Right lung (tissue), 5 donors: ENCODE measurements around the gene ZNF669. TPM values are rescaled to one million over a fixed set of nuclear protein-coding genes. Genes with fewer than 3 reads are reported as not detected.

Experiments
- DNase-seq, 2 donors: peaks; one replicate each; pipeline ENCODE4 v3.0.0-alpha.2; 2013
- polyA plus RNA-seq, 5 donors: library from polyadenylated mRNA; unstranded; fragments of 120-200 nt; gene quantifications; one replicate each; pipeline versions ENCODE4 v1.2.1 to v1.2.3, GENCODE V29; 2013; ENCODE audit warnings: inconsistent platforms in 1 of 5, low replicate concordance in 1 of 5; ENCODE audit not compliant: insufficient read length in 5 of 5, insufficient read depth in 1 of 5

Gene ZNF669
- polyA plus RNA-seq, 5 donors = 7.4 to 14.8 (median 10.7) TPM

DNA sequence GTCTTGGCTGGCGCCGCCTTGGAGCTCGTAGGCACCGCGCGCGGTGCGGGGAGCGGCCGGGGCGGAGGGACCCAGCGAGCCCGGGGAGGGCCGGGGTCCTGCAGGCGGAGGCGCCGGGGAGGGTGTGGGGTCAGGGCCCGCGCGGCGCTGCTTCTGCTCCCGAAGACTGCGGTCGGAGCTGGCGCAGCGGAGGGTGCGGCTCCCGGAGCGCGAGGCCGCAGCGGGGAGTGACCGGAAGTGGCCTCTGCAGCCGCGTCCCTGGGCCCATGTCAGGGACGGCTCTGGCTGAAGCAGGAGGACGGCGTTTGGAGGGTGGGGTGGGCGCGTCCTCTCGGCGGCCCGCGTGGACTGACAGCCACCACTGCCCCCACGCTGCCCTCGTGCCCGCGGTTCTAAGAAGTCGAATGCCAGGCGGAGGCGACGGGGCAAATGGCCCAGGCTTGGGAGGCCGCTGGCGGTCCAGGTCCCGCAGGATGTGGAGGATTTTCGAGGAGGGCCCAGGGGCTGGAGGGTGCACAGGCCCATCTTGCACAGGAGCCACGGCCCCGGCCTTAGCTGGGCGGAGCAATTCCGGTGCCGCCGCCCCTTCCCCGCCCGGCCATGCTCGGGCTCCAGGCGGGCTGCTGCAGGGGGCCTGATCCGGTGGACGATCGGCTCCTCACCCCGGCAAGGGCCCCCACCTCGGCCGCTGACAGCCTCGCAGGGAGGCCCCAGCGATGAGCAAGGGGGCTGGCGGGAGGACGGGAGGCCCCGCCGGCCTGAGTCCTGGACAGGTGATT is 7.7 kb upstream of the ZNF669 start:
- DNase-seq = peak; percentile 60 to 64

DNA sequence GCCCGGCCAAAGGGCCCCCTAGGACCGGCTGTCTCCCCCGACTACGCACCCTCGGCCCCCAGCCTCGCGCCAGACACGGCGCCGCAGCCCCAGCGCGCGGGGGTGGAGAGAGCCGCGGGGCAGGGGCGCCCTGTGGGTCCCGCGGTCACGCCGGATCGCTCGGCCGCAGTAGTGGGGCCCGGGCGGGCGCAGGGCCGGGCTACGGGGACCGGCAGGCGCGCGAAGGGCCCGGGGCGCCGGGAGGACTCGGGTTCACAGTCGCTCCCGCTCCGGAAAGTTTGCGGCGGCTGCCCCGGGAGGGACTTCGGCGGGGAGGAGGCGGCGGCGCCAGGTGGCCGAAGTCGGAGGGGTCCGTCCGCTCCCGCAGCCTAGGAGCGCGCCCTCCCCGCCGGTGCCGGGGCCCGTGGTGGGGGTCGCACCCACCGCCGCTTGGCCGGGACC is 7.1 kb upstream of the ZNF669 start:
- DNase-seq = no peak

DNA sequence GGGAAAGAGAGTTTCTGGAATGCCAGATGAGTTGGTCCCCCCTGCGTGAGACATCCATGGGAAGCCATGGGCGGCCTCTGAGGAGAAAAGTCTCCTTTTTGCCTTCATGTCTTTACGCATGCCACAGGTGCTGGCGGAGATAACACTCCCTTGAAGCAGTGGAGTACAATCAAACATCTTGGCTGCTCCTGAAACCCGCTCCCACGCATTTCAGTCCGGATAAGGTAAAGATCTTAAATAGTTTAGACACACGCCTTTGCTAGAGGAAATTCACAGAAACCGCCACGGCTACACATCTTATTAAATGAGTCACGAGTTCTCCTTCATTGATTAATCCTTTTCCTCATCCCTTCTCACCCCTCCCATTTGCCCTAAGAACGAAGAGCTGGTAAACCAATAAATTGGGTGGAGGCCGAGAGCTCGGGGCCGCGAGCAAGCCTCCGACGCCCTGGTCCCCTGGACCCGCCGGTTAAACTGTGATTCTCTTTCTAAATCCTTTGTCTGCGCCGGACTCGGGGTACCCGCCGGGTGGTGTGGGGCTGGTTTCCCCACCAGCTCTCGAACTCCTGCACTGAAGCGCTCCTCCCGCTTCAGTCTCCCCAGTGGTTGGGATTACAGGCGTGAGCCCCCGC is 6.6 kb upstream of the ZNF669 start:
- DNase-seq = no peak

DNA sequence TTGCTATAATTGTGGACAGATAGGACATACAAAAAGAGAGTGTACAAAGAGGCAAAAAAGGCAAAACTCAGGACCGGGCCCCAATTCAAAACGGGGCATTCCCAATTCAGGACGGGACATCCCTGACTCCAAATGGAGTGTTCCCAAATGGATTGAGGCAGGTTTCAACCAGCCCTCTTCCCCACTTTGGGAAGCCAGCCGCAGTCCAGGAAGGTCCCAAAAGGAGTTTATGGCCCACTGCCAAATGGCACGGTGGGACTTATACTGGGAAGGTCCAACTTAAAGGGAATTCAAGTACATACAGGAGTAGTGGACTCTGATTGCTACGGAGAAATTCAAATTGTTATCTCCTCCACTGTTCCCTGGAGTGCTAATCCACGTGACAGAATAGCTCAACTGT is 3.5 kb upstream of the ZNF669 start:
- DNase-seq = no peak

DNA sequence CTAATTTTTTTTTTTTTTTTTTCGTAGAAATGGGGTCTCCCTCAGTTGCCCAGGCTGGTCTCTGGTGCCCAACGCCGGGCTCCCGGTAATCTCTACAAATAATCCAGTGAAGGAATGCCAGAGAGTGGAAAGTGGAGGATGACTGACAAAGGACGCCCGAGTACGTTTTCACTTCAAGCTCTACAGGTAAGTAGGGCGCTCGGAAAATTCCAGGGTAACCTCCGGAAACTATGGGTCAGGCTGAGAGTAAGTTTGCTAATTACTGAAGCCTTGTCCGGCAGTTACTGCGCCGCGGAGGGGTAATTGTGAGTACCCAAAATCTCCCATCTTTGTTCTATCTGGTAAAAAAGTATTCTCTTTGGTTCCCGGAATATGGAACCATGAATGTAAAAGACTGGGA is 1.8 kb upstream of the ZNF669 start:
- DNase-seq = no peak

DNA sequence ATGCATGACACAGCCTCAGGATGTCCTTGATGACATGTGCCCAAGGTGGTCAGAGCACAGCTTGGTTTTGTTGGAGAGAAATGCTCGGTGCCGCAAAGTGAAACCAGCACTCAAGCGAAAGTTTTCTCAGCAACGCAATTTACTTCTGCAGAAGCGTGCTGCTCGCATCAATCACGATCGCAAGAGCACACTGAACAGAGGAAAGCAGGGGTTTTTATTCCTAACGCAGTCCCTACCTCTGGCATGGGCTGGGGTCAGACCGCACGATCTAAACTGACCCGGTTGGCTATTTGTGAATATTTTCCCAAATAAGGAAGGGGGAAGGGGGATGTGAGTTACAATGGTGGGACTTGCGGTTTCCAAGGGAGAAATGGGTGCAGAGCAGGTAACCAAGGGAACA is 809 bp upstream of the ZNF669 start:
- no peak for DNase-seq

DNA sequence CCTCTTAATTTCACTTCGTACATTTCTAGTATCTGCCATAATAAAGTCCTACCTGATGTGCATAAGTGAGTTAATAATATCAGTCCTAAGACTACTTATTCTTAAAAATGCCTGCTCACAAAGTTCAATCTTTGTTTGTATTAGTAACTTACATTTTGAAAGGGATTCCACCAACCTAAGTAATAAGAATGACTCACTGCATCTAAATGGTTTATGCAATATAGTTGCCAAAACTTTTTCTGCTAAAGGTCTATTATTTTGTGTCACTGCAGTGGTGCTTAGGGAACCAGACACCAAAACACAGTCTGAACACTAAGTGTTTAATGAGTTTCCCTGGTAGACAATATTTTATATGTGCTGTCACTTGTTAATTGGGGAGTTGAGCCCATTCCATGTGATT is 1.8 kb downstream of the ZNF669 start:
- DNase-seq = no peak

DNA sequence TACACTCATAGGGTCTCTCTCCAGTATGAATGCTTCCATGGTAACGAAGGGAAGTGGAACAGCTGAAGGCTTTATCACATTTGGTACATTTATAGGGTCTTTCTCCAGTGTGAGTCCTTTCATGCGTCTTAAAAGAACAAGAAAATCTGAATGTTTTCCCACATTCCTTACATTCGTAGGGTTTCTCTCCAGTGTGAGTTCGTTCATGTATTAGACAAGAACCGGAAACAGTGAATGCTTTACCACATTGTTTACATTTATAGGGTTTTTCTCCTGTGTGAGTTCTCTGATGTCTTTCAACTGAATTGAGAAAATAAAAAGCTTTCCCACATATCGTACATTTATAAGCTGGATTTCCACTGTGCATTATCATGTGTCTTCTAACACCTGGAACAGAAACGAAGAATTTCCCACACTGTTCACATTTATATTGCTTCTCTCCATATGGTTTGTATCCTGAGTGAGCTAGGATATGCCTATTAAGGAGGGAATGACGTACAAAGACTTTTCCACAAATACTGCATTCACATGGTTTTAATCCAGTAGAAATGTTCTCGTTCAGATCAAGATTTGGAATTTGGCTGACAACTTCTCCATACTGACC is 3.4 kb downstream of the ZNF669 start:
- no peak for DNase-seq

DNA sequence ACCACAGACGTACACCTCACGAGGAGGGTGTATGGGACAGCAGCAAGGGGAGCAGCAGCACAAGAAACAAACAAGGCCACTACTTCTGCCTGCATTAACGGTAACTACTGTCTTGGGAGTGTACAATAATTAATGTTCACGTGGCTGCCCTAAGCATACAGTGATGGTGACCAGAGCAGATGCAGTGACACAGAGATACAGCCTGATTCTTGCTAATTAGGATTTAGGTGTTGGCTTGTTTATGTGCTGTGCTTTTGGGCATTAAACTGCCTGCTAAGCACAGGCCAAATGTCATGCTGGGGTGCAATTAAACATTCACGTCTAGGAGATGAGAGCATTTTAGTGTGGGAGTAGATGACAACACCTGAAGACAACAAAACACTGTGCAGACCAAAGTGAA is 7.2 kb downstream of the ZNF669 start:
- no peak for DNase-seq

DNA sequence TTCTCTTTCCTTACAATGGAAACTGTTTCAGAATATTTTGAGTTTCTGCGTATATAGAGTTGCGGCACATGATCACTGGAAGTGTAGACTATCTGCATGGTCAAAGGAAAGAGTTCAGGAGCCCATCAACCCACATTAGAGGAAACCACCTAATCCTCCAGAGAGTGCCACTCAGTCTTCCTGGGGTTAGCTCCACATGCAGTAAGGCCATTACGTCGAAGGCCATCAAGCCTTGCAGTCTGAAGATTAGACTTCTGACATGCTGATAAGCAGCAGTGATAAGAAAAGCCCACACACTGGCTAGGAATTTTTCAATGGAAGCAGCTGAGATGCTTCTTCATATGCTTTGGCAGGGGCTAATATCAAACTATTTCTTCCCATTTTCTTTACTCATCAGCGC is 7.6 kb downstream of the ZNF669 start:
- no peak for DNase-seq

DNA sequence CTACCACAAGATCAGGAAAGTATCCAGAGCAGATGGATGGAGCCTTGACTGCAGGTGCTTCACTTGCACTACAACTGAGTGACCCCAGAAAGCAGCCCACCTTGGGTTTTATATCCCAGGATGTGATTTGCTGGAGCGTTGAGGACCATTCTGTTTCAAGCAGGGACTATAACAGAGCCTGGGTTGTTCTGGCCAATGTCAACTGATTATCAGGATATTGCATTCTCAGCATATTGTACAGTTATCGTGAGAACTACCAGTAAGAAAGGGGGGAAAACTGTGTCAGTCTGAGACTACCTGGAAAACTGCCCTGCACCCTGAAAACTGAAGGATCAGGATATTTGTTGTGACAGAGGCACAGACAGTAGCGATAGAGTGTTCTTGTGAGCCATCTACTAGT is 8.0 kb downstream of the ZNF669 start:
- no peak for DNase-seq

DNA sequence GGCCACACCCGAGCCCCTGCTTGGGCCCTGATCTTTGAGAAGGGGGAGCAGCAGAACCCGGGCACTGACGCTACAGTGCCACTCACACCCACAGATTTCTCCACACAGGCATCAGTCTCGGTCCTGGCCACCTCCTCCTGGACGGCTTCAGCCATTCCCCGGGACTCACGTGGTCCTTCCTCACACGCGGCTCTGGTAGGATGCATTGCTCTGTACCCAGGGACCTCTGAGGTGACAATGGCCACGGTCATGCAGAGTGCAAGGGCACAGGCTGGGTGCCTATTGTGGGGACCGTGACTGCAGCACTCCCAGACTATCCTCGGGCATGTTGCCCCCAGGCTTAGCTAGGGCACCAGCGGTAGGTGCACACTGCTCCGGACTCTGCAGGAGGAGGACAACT is 13.7 kb downstream of the ZNF669 start:
- DNase-seq = no peak

DNA sequence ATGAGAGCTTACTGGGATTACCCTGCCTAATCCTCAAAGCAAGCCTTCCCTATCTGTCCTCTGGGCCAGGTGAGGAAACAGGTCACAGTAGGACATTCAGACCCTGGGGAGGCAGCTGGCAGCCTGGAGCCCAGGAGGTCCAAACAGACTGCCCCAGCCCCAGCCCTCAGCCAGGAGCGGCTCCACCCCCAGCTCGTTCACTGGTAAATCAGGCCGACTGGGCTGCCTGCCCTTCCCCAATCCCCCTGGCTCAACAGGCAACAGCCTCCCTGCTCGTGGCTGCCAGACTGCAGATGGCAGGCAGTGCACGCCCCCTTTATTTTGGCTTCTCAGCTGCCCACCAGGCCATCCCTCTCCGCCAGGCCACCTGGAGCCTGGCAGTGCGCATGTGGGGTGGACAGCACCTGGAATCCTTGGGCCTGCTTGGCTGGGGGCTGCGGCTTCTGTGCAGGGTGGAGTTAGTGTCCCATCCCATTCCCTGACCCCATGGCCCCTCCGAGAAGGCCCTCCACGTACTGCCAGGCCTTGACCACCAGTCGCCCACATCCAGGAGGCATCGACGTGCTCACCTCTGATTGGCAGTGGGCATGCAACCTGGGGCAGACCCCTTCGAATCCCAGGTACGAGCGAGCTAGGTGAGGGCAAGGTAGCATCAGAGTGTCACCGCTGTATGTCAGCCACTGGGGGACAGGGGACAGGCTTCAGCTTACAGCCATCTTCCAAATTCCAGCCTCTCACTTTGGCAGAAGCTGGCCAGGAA is 14.4 kb downstream of the ZNF669 start:
- DNase-seq = no peak

DNA sequence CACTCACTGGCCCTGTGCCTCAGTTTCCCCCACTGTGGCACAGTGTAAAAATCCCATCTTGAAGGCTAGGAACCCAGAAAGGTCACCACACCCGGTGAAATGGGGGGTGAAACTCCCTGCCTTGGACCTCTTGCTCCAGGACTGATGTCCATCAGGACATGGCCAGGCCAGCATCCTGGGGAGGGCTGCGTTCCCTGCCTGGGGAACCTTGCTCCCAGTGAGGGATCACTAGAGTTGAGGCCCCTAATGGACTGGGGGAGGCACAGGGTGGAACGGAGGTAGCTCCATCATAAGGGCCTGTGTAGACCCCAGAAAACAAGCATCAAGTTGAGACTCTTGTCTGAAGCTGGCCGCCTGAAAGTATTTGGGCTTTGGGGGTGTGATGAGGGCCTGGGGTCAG is 15.2 kb downstream of the ZNF669 start:
- no peak for DNase-seq

DNA sequence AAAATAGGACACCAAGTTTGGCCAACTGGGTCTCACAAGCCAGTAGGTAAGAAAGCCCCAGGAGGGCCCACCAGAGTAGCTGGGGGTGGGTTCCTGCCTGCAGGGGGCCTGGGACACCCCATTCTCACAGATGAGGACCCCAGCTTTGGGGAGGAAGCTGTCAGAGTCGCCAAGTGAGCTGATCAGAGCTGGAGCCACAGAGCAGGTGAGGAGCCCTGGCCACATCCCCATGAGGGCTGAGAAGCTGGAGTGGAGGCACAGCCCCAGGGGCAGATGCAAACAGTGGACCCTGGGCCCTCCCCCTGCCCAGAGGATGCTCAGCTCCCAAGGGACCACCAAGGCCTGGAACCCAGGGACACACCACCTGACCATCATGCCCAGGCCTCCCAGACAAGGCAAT is 16.9 kb downstream of the ZNF669 start:
- DNase-seq = no peak

DNA sequence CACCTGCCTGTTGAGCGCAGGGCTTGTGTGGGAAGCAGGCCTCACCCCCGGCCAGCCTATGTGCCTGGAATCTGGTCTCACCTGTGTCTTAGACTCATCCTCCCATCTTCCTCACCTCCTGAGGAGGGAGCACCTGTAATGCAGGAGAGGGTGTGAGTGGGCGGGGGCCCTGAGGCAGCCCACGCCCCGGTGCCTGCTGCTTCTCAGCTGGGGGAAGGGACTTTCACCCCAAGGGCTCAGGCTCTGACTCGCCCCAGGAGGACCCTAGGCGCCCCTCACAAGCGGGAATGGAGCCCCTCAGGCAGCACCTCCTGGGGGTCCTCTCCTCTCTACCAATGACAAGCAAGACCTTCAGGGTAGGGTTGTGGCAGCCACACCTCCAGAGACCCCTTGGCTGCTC is 18.8 kb downstream of the ZNF669 start:
- DNase-seq = no peak

DNA sequence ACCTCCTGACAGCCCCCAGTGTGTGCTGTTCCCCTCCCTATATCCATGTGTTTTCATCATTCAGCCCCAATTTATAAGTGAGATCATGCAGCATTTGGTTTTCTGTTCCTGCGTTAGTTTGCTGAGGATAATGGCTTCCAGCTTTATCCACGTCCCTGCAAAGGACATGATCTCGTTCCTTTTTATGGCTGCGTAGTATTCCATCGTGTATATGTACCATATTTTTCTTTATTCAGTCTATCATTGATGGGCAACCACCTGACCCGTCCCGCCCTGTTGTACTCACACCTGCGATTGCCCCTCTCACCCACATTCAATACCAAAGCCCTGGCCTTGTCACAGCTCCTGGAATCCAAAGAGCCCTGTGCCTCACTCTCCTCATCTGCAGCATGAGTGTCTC is 19.4 kb downstream of the ZNF669 start:
- no peak for DNase-seq

DNA sequence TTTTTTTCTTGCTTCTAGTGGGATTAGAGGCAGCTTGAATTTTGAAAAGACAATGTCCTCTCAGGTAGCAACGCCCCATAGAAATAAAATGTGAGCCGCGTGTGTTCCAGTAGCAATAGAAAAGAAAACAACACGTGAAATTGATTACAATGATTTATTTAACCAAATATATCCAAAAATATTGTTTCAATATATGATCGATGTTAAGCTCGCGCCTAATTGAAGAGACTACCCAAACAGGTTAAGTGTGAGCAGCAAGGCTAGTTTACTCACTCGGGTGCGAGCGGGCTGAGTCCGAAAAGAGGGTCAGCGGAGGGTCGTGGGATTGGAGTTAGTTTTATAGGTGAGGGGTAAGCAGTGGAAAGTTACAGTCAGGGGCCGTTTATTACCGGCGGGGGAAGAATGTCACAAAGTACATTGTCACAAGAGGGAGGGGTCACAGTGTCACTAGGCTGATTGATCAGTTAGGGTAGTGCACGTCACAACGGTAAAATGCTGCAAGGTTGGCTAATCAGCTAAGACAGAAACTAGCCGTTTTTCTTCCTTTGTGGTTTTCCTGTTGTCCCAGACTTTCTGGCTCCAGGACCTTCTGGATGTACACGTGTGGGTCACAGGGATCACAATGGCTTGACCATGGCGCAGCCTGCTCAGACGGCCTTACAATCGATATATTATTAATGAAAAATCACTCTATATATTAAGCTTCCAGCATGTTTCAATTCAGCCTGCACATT is 24.8 kb downstream of the ZNF669 start:
- DNase-seq = no peak

DNA sequence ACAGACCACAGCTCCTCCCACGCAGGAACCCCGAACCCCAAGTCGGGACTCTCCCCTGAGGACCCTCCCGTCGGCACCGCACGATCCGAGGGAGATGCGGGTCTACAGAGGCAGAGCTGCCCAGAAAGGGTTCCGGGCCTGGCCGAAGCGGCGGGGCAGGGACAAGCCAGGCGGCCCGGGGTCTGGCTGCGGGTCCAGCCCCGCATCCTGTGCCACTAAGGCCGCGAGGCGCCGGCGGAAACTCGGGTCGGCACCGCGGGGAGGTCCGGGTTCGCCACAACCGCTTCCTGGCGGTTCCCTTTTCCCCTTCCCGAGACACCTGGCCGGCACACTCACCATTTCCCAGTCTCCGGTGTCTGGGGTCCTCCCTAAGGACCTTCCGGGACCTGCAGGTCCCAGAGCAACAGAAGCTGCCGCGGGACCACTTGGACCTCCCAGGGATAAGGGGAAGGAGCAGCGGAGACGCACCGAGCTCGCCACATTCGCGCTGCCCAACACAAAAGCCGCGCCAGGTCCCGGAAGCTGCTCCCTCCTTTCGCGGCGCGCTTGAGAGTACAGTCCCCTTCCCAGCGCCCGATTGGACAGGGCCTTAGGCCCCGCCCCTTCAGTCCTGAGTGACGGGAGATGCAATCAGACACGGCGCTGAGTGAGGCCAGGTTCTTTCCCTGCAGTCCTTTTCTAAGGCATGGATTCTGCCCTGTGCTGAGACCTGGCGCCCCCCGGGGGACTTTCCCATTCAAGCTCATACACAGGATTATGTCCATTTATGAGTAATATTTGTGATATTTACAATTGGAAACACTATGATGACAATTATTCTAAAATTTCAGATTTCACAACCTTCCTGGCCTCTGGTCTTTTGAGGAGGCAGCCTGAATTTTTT is 25.7 kb downstream of the ZNF669 start, which contains the start of gene ZNF670:
Gene ZNF670 (minus strand): TSS at position 554 of the 883 bp plus-strand sequence. CDS start 215 bp downstream, at position 339.
- peak; percentile 89 to 92 for DNase-seq

DNA sequence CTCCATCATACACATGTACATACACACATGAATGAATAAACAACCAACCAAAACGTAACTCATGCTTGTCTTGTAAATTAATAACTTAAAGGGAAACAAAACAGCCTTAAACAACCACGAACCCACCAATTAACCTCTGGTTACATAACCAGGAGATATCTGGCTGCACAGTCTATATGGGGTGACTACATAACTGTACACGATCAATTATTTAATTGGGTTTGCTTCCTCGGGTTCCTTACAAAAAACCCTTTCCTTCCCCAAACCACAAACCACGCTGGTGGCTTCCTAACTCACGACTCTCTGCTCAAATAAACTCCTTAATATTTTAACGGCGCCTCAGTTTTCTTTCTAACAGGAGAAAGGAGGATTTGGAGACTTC is 26.3 kb downstream of the ZNF669 start:
- DNase-seq = peak in 1 of 2 donors; percentile 2

DNA sequence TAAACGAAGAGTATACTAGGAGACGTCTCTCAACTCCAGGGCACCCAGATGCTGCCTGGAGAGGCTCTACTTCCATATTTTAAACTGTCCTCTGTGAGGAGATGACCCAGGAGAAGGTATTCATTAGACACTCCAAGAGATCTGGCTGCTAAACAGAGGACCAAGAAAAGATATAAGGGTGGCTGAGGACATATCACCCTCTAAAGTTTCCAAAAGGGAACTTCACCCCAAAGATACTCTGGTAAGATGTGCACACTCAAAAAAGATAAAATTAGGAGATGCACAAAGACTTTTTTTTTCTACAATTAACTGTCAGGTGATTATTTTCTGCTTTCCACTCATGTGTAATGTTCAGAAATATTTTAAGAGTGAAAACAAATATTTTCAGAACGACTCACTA is 26.9 kb downstream of the ZNF669 start:
- DNase-seq = no peak
